MM.1S (cell line): ENCODE results near the gene IVNS1ABP.
"Not testable (repeated sequence)": the region's sequence is repeated elsewhere in the genome, so short reads cannot be mapped to it uniquely, and the experiment has no call there.

Experiments
- DNase-seq: peaks from one replicate; pipeline ENCODE4 v3.0.0-alpha.2; 2015
- H2AFZ ChIP-seq: fragments of 300-600 bp; sonication (generic); 2 replicates; pipeline ENCODE4 v1.6.0; 2016; ENCODE audit warnings: antibody characterized with exemption, low read length
- H3F3A ChIP-seq: fragments of 300-600 bp; sonication (generic); 2 replicates; pipeline ENCODE4 v1.6.1; 2016; ENCODE audit warnings: mild to moderate bottlenecking, antibody characterized with exemption, low read length, moderate library complexity, mixed read lengths; ENCODE audit not compliant: insufficient read depth
- H3K27ac ChIP-seq: fragments of 300-600 bp; sonication (generic); 2 replicates; pipeline ENCODE4 v1.5.1; 2016; ENCODE audit warnings: mild to moderate bottlenecking, low read length
- H3K27me3 ChIP-seq: fragments of 300-600 bp; sonication (generic); replicated peaks from 2 replicates; pipeline ENCODE4 v1.6.0; 2016; ENCODE audit warnings: low read length; ENCODE audit not compliant: insufficient read depth
- H3K36me3 ChIP-seq: fragments of 300-600 bp; sonication (generic); replicated peaks from 2 replicates; pipeline ENCODE4 v1.6.1; 2016; ENCODE audit warnings: mild to moderate bottlenecking, low read length, mixed read lengths; ENCODE audit not compliant: insufficient read depth
- H3K4me1 ChIP-seq: fragments of 300-600 bp; sonication (generic); 2 replicates; pipeline ENCODE4 v1.6.1; 2016; ENCODE audit warnings: low read length, mixed read lengths
- H3K4me2 ChIP-seq: fragments of 300-600 bp; sonication (generic); 2 replicates; pipeline ENCODE4 v1.6.0; 2016; ENCODE audit warnings: low read depth, low read length
- H3K4me3 ChIP-seq: fragments of 300-600 bp; sonication (generic); 2 replicates; pipeline ENCODE4 v1.5.1; 2016; ENCODE audit warnings: low read length, mixed read lengths
- H3K79me2 ChIP-seq: fragments of 300-600 bp; sonication (generic); 2 replicates; pipeline ENCODE4 v1.6.1; 2016; ENCODE audit warnings: mixed run types, low read length, mixed read lengths
- H3K9ac ChIP-seq: fragments of 300-600 bp; sonication (generic); 2 replicates; pipeline ENCODE4 v1.6.1; 2016; ENCODE audit warnings: low read length, mixed read lengths
- H3K9me2 ChIP-seq: fragments of 300-600 bp; sonication (generic); replicated peaks from 2 replicates; pipeline ENCODE4 v1.6.1; 2016; ENCODE audit warnings: mild to moderate bottlenecking, low read length, mixed read lengths; ENCODE audit not compliant: insufficient read depth
- H3K9me3 ChIP-seq: fragments of 300-600 bp; sonication (generic); replicated peaks from 2 replicates; pipeline ENCODE4 v1.6.1; 2016; ENCODE audit warnings: mild to moderate bottlenecking, low read length, mixed read lengths; ENCODE audit not compliant: insufficient read depth
- H4K20me1 ChIP-seq: fragments of 300-600 bp; sonication (generic); 2 replicates; pipeline ENCODE4 v1.6.1; 2016; ENCODE audit warnings: mild to moderate bottlenecking, low read length, moderate library complexity, mixed read lengths; ENCODE audit not compliant: insufficient read depth
- EZH2 ChIP-seq: fragments of 300-600 bp; sonication (generic); optimal IDR thresholded peaks from 2 replicates; pipeline ENCODE3; 2017; ENCODE audit warnings: low read depth, mild to moderate bottlenecking, antibody characterized with exemption, low read length, mixed read lengths
- EZH2phosphoT487 ChIP-seq: fragments of 300-600 bp; sonication (generic); IDR thresholded peaks from 2 replicates; pipeline ENCODE4 v1.6.1; 2018; ENCODE audit warnings: antibody characterized with exemption, low read length
- TF ChIP-seq, protein P1 (sequence below): fragments of 300-600 bp; sonication (generic); IDR thresholded peaks from 2 replicates; pipeline ENCODE4 v1.5.1; 2016; ENCODE audit warnings: antibody characterized with exemption, low read length, mixed read lengths

Gene IVNS1ABP

DNA sequence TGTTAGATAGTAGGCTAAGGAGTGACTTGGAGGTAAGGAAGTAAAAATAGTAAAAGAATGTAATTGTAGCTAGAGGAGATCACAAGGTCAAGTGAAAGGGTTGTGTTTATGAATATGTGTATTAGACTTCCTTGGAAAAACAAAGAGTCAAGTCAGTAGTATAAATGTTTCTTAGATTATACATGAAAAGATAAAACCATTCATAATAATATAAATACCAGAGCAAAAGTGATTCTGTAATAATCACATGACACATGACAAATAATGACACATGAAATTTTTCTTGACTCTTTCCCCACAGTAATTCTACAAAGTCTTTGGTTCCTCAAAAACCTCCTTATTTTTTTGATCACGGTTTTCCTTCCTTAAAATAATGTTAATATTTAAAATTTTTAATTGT is 56.4 kb downstream of the IVNS1ABP start:
- TF ChIP-seq EZH2phosphoT487 (no peak), EZH2 (no peak)
- TF ChIP-seq, protein P1, sequence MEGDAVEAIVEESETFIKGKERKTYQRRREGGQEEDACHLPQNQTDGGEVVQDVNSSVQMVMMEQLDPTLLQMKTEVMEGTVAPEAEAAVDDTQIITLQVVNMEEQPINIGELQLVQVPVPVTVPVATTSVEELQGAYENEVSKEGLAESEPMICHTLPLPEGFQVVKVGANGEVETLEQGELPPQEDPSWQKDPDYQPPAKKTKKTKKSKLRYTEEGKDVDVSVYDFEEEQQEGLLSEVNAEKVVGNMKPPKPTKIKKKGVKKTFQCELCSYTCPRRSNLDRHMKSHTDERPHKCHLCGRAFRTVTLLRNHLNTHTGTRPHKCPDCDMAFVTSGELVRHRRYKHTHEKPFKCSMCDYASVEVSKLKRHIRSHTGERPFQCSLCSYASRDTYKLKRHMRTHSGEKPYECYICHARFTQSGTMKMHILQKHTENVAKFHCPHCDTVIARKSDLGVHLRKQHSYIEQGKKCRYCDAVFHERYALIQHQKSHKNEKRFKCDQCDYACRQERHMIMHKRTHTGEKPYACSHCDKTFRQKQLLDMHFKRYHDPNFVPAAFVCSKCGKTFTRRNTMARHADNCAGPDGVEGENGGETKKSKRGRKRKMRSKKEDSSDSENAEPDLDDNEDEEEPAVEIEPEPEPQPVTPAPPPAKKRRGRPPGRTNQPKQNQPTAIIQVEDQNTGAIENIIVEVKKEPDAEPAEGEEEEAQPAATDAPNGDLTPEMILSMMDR = no peak
- Histone ChIP-seq H3K9me2 (no peaks in the 10 kb centered on the region), H3K4me3 (no peak overlapping the region), H3K79me2 (no peaks in the 10 kb centered on the region), H4K20me1 (no peaks in the 10 kb centered on the region), H3K27ac (no peak overlapping the region), H3K4me2 (no peak overlapping the region), H3K36me3 (no peaks in the 10 kb centered on the region), H3F3A (no peaks in the 10 kb centered on the region), H3K27me3 (no peaks in the 10 kb centered on the region), H2AFZ (no peak overlapping the region), H3K4me1 (no peaks in the 10 kb centered on the region), H3K9me3 (no peaks in the 10 kb centered on the region), H3K9ac (no peak overlapping the region)
- DNase-seq = no peak

DNA sequence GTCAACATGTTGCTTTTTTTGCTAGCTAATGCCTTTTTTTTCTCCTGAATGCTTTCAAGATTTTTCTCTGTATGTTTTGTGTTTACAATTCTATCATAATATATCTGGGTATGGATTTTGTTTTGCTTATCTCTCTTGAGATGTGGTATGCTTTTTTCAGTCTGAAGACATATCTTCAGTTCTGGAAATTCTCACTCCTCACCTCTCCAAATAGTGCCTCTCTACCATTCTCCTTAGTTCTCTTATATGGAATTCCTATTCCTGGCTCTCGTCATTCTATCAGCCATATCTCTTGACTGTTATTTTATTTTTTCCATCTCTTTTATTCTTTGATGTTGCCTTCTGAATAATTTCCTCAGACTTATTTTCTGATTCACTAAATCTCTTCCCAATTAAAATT is 58.4 kb downstream of the IVNS1ABP start:
- H3K4me1 ChIP-seq = no peaks in the 10 kb centered on the region
- H3K27me3 ChIP-seq = no peaks in the 10 kb centered on the region
- H3K9me2 ChIP-seq = no peaks in the 10 kb centered on the region
- H3K4me2 ChIP-seq = no peak overlapping the region
- no peak overlapping the region for H3K9ac ChIP-seq
- no peaks in the 10 kb centered on the region for H3K36me3 ChIP-seq
- DNase-seq = no peak
- no peaks in the 10 kb centered on the region for H3K79me2 ChIP-seq
- H3K9me3 ChIP-seq = no peaks in the 10 kb centered on the region
- H4K20me1 ChIP-seq = no peaks in the 10 kb centered on the region
- no peak overlapping the region for H3K4me3 ChIP-seq
- no peak overlapping the region for H3K27ac ChIP-seq
- TF ChIP-seq, protein P1 = no peak
- TF ChIP-seq EZH2phosphoT487 (no peak), EZH2 (no peak)
- H3F3A ChIP-seq = no peaks in the 10 kb centered on the region
- no peak overlapping the region for H2AFZ ChIP-seq

DNA sequence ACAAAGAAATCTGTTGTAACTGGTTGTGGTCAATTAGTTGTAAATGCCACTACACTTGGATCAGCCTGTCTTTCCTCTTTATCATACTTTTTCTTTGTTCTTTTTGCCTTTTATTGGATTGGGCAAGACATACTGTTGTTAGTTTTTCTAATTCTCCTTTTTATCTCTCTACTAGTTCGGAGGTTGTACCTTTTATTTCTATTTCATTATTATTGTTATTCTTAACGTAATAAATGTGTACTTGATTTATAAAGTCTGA is 59.2 kb downstream of the IVNS1ABP start:
- no peaks in the 10 kb centered on the region for H3K9me2 ChIP-seq
- no peaks in the 10 kb centered on the region for H3K36me3 ChIP-seq
- H3K27ac ChIP-seq = no peak overlapping the region
- no peaks in the 10 kb centered on the region for H4K20me1 ChIP-seq
- H3K9me3 ChIP-seq = no peaks in the 10 kb centered on the region
- no peak for DNase-seq
- no peaks in the 10 kb centered on the region for H3F3A ChIP-seq
- no peak overlapping the region for H2AFZ ChIP-seq
- TF ChIP-seq EZH2 (no peak), EZH2phosphoT487 (no peak)
- TF ChIP-seq, protein P1 = no peak
- no peak overlapping the region for H3K4me3 ChIP-seq
- H3K4me1 ChIP-seq = no peaks in the 10 kb centered on the region
- no peaks in the 10 kb centered on the region for H3K79me2 ChIP-seq
- no peak overlapping the region for H3K4me2 ChIP-seq
- H3K27me3 ChIP-seq = no peaks in the 10 kb centered on the region
- no peak overlapping the region for H3K9ac ChIP-seq

DNA sequence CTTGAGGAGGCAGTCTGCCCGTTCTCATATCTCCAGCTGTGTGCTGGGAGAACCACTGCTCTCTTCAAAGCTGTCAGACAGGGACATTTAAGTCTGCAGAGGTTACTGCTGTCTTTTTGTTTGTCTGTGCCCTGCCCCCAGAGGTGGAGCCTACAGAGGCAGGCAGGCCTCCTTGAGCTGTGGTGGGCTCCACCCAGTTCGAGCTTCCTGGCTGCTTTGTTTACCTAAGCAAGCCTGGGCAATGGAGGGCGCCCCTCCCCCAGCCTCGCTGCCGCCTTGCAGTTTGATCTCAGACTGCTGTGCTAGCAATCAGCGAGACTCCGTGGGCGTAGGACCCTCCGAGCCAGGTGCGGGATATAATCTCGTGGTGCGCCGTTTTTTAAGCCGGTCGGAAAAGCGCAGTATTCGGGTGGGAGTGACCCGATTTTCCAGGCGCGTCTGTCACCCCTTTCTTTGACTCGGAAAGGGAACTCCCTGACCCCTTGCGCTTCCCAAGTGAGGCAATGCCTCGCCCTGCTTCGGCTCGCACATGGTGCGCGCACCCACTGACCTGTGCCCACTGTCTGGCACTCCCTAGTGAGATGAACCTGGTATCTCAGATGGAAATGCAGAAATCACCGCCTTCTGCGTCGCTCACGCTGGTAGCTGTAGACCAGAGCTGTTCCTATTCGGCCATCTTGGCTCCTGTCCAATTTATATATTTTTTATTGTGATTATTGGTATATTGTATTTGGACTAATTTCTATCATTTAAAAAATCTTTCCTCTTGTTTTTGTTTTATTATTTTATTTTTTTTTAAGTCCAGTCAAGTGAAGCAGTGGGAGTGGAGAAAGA is 59.7 kb downstream of the IVNS1ABP start:
- not testable (repeated sequence) for DNase-seq, H3K9ac ChIP-seq, H3K4me3 ChIP-seq, H4K20me1 ChIP-seq, H3K27me3 ChIP-seq, H3F3A ChIP-seq, H3K9me2 ChIP-seq, H3K36me3 ChIP-seq, H3K9me3 ChIP-seq, H3K4me1 ChIP-seq, H2AFZ ChIP-seq, H3K79me2 ChIP-seq, H3K4me2 ChIP-seq, H3K27ac ChIP-seq

DNA sequence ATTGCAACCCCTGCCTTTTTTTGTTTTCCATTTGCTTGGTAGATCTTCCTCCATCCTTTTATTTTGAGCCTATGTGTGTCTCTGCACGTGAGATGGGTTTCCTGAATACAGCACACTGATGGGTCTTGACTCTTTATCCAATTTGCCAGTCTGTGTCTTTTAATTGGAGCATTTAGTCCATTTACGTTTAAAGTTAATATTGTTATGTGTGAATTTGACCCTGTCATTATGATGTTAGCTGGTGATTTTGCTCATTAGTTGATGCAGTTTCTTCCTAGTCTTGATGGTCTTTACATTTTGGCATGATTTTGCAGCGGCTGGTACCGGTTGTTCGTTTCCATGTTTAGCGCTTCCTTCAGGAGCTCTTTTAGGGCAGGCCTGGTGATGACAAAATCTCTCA is 61.4 kb downstream of the IVNS1ABP start:
- not testable (repeated sequence) for H3K4me1 ChIP-seq, H3K4me3 ChIP-seq, H3K9me3 ChIP-seq, H3K9ac ChIP-seq, H3K27ac ChIP-seq, H2AFZ ChIP-seq, H3K79me2 ChIP-seq, H3F3A ChIP-seq, H3K9me2 ChIP-seq, DNase-seq, H3K4me2 ChIP-seq, H3K36me3 ChIP-seq, H4K20me1 ChIP-seq, H3K27me3 ChIP-seq

DNA sequence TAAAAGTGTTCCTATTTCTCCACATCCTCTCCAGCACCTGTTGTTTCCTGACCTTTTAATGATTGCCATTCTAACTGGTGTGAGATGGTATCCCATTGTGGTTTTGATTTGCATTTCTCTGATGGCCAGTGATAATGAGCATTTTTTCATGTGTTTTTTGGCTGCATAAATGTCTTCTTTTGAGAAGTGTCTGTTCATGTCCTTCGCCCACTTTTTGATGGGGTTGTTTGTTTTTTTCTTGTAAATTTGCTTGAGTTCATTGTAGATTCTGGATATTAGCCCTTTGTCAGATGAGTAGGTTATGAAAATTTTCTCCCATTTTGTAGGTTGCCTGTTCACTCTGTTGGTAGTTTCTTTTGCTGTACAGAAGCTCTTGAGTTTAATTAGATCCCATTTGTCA is 64.6 kb downstream of the IVNS1ABP start:
- H3K9ac ChIP-seq, H3K79me2 ChIP-seq, H3F3A ChIP-seq, DNase-seq, H3K9me2 ChIP-seq, H3K27ac ChIP-seq, H3K4me3 ChIP-seq, H2AFZ ChIP-seq, H3K27me3 ChIP-seq, H3K9me3 ChIP-seq, H3K4me1 ChIP-seq, H3K4me2 ChIP-seq, H3K36me3 ChIP-seq, H4K20me1 ChIP-seq: not testable (repeated sequence)
